Measurements from ENCODE around the gene ATP6V0A4. TPM values are rescaled to one million over a fixed set of nuclear protein-coding genes. Genes with fewer than 3 reads are reported as not detected.

The ATP6V0A4 gene
- total and polyA plus RNA-seq, 2 donors (not counting 1 experiment from before 2014, with no cell fraction given): not detected

- Histone ChIP-seq H4K20me1 (ENCODE audit: control insufficient read depth, extremely low read depth, insufficient read depth, low read length) (no peaks in the 10 kb centered on the region), H3K4me1 (ENCODE audit: control insufficient read depth, extremely low read depth, insufficient read depth, low read length) (no peaks in the 10 kb centered on the region), H3K27me3 (ENCODE audit: control insufficient read depth, insufficient read depth, low read length) (no peaks in the 10 kb centered on the region), H3K79me2 (ENCODE audit: control insufficient read depth, insufficient read depth, low read length) (no peaks in the 10 kb centered on the region), H3K9ac (ENCODE audit: insufficient read depth, low read length) (no peak overlapping the region), H3K9me3 (ENCODE audit: control insufficient read depth, insufficient read depth, low read depth, low read length) (no peaks in the 10 kb centered on the region), H3K4me2 (ENCODE audit: extremely low read depth, insufficient read depth, low read length) (no peak overlapping the region), H3K27ac (ENCODE audit: insufficient read depth, low read length) (no peak overlapping the region), H2AFZ (ENCODE audit: low read length) (no peak overlapping the region), H3K4me3 (replicated peaks in 1 of 4; ENCODE audit: control extremely low read depth in 1 of 4, insufficient read depth in 1 of 4, low read depth in 3 of 4, low read length in 4 of 4) (no peak overlapping the region), H3K36me3 (ENCODE audit: control insufficient read depth, insufficient read depth, low read length) (no peaks in the 10 kb centered on the region)
- TF ChIP-seq, protein P1, sequence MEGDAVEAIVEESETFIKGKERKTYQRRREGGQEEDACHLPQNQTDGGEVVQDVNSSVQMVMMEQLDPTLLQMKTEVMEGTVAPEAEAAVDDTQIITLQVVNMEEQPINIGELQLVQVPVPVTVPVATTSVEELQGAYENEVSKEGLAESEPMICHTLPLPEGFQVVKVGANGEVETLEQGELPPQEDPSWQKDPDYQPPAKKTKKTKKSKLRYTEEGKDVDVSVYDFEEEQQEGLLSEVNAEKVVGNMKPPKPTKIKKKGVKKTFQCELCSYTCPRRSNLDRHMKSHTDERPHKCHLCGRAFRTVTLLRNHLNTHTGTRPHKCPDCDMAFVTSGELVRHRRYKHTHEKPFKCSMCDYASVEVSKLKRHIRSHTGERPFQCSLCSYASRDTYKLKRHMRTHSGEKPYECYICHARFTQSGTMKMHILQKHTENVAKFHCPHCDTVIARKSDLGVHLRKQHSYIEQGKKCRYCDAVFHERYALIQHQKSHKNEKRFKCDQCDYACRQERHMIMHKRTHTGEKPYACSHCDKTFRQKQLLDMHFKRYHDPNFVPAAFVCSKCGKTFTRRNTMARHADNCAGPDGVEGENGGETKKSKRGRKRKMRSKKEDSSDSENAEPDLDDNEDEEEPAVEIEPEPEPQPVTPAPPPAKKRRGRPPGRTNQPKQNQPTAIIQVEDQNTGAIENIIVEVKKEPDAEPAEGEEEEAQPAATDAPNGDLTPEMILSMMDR (conservative IDR thresholded peaks at IDR 0.05 in 1 of 2, IDR thresholded peaks at IDR 0.05 in 1 of 2; ENCODE audit: low read depth in 1 of 2, low read length in 2 of 2): no peak
- DNase-seq (ENCODE audit: low read depth in 2 of 2): peak; percentile 33 to 91
These were observed 44.1 kb upstream of the ATP6V0A4 start for GRCh38 chr7:138842111-138842510.

DNA sequence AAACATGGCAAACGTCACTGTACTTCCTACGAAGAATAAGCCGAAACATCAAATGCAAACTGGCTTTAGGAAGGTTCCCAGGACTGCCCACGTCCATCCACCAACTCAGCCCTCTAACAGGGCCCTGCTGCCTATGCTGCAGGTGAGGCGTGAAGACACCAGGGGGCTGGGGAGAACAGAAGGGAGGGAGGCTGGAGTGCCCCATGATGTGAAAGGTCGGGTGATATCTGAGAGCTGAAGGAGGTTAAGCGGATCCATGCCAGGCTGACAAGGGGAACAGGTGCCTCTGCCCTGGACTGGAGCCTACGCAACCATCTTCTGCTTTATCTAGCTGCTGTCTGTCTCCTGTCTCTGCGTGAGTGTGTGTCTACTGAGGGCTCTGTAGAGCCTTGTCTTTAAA is 40.2 kb upstream of the ATP6V0A4 start:
- Histone ChIP-seq H3K9me3 (ENCODE audit: control insufficient read depth, insufficient read depth, low read depth, low read length) (no peaks in the 10 kb centered on the region), H3K4me2 (ENCODE audit: extremely low read depth, insufficient read depth, low read length) (peak overlapping the region; percentile 45), H3K27ac (ENCODE audit: insufficient read depth, low read length) (no peak overlapping the region), H2AFZ (ENCODE audit: low read length) (peak overlapping the region; percentile 3), H3K9ac (ENCODE audit: insufficient read depth, low read length) (no peak overlapping the region), H3K4me1 (ENCODE audit: control insufficient read depth, extremely low read depth, insufficient read depth, low read length) (no peaks in the 10 kb centered on the region), H3K36me3 (ENCODE audit: control insufficient read depth, insufficient read depth, low read length) (no peaks in the 10 kb centered on the region), H4K20me1 (ENCODE audit: control insufficient read depth, extremely low read depth, insufficient read depth, low read length) (no peaks in the 10 kb centered on the region), H3K4me3 (replicated peaks in 1 of 4; ENCODE audit: control extremely low read depth in 1 of 4, insufficient read depth in 1 of 4, low read depth in 3 of 4, low read length in 4 of 4) (no peak overlapping the region), H3K27me3 (ENCODE audit: control insufficient read depth, insufficient read depth, low read length) (no peaks in the 10 kb centered on the region), H3K79me2 (ENCODE audit: control insufficient read depth, insufficient read depth, low read length) (no peaks in the 10 kb centered on the region)
- DNase-seq (ENCODE audit: low read depth in 2 of 2): no peak
- TF ChIP-seq EZH2 (IDR thresholded peaks at IDR 0.05; ENCODE audit: low read length, missing control alignments): no peak
- TF ChIP-seq, protein P1 (conservative IDR thresholded peaks at IDR 0.05 in 1 of 2, IDR thresholded peaks at IDR 0.05 in 1 of 2; ENCODE audit: low read depth in 1 of 2, low read length in 2 of 2): peak in 1 of 2 donors; percentile 7

- Histone ChIP-seq H3K9ac (ENCODE audit: insufficient read depth, low read length) (no peak overlapping the region), H3K79me2 (ENCODE audit: control insufficient read depth, insufficient read depth, low read length) (no peaks in the 10 kb centered on the region), H3K9me3 (ENCODE audit: control insufficient read depth, insufficient read depth, low read depth, low read length) (no peaks in the 10 kb centered on the region), H3K4me2 (ENCODE audit: extremely low read depth, insufficient read depth, low read length) (no peak overlapping the region), H3K27ac (ENCODE audit: insufficient read depth, low read length) (no peak overlapping the region), H3K36me3 (ENCODE audit: control insufficient read depth, insufficient read depth, low read length) (no peaks in the 10 kb centered on the region), H4K20me1 (ENCODE audit: control insufficient read depth, extremely low read depth, insufficient read depth, low read length) (no peaks in the 10 kb centered on the region), H3K4me1 (ENCODE audit: control insufficient read depth, extremely low read depth, insufficient read depth, low read length) (no peaks in the 10 kb centered on the region), H2AFZ (ENCODE audit: low read length) (peak overlapping the region; percentile 69), H3K27me3 (ENCODE audit: control insufficient read depth, insufficient read depth, low read length) (no peaks in the 10 kb centered on the region), H3K4me3 (replicated peaks in 1 of 4; ENCODE audit: control extremely low read depth in 1 of 4, insufficient read depth in 1 of 4, low read depth in 3 of 4, low read length in 4 of 4) (no peak overlapping the region)
- TF ChIP-seq, protein P1 (conservative IDR thresholded peaks at IDR 0.05 in 1 of 2, IDR thresholded peaks at IDR 0.05 in 1 of 2; ENCODE audit: low read depth in 1 of 2, low read length in 2 of 2): no peak
- no peak for TF ChIP-seq EZH2 (IDR thresholded peaks at IDR 0.05; ENCODE audit: low read length, missing control alignments)
- DNase-seq (ENCODE audit: low read depth in 2 of 2): peak in 1 of 2 donors; percentile 46
These were observed 39.6 kb upstream of the ATP6V0A4 start for GRCh38 chr7:138837627-138838026.

Data from fibroblast of lung (primary cell).